Iris pigment epithelial cell (primary cell): ENCODE measurements around the gene RABGAP1L.
"Not testable (repeated sequence)": the region's sequence is repeated elsewhere in the genome, so short reads cannot be mapped to it uniquely, and the experiment has no call there.

ENCODE experiments used
- DNase-seq: peaks from one replicate; pipeline ENCODE4 v3.0.0-alpha.2; 2011; ENCODE audit warnings: low read depth

The RABGAP1L gene

DNA sequence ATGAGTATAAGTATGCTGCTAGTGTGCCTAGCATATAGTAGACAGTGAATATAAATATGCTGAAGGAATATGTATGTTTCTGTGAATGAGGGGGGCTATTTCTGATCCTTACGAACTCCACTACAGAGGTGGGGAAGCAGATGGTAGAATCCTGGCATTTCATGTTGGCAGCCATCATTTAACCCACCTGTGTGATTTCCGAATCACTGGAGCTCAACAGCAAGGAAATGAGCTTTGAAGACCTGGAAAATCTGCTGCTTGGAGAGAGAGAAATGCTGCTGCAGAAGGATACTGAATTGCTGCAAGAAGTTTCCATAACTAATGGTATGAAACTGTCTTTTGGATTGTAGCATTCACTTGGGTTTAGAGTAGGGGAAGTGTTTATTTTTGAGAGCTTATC is 83.5 kb downstream of the RABGAP1L start:
- DNase-seq: no peak

DNA sequence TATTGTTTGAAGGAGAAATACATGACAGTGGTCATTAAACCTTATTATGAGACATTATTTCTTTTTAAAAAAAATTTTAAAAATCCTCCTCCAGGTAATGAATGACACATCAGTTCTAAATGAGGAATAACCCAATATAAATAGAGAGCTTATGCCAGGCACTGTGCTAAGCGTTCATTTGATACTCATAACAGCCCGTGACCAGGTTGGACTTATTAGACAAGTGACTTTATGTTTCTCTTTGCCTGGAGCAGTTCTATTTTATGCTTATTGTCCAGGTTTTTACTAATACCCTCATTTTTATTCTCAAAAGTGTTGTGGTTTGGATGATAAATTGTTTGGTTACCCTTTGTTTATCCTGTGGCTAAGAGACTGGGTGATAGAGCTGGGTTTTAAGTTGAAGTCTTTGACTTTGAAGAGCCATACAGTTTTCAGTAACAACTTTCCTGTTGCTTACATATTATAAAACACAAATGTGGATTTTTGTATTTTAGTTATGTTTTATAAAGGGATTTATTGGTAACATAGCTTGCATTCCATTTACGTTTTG is 84.2 kb downstream of the RABGAP1L start:
- peak; percentile 24 for DNase-seq

DNA sequence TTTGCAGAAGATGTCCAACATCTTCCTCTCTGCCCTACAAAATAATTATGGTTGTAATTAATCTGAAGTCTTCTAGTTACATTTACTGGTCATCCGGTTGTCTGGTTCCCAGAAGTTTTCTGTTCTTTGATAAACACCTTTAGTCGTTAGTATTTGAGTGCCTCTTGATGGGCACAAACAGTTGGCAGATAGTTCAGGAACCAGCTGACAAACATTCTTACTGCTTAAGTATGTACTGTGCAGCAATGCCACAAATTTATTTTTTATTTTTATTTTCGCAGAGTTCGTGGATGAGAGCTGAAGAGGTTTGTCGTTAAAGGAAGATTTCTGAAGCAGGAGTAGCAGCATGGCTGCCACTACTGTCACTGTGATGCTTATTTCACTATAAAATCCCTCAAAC is 84.7 kb downstream of the RABGAP1L start:
- DNase-seq: no peak

DNA sequence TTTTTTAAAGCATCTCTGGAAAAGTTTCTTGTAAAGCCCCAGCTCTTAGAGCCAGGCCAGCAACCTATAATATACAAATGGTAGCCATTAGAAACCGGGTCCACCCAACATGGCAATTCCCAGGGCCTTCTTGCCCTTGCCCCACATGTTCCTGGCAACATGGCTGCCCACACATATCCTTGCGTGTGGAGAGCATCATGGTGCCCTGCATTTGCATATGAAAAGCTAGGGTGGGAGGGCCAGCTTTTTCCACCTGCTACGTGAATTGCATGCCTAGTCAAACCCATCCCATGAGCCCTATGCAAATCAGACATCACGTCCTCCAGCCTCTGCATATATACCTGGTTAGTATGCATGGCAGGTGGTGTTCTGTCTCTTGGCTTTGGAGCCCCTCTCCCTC is 88.2 kb downstream of the RABGAP1L start:
- DNase-seq: no peak

DNA sequence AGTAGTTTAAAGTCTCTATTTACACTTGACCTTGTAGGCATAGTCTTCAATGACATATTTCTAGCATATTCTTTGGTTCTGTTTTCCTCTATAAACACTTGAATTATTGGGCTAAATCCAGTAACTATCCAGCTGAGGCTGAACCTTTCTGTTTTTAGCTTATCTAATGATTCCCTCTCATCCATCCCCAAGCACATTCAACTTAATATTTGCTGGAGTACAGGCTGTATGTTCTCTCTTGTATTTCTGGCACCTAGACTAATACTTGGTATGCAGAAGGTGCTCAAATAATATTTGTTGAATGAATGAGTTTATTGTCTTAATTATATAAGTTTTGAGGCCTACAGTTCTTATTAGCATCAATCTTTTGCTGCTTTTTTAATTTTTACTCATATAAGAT is 88.7 kb downstream of the RABGAP1L start:
- no peak for DNase-seq

DNA sequence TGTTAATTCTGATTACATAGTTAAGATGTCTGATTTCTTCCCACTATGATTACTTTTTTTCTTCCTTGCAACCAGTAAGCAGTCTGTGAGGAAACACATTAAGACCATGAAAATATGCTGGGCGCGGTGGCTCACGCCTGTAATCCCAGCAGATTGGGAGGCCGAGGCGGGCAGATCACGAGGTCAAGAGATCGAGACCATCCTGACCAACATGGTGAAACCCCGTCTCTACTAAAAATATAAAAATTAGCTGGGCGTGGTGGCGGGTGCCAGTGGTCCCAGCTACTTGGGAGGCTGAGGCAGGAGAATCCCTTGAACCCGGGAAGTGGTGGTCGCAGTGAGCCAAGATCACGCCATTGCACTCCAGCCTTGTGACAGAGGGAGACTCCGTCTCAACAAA is 97.1 kb downstream of the RABGAP1L start:
- DNase-seq: not testable (repeated sequence)

DNA sequence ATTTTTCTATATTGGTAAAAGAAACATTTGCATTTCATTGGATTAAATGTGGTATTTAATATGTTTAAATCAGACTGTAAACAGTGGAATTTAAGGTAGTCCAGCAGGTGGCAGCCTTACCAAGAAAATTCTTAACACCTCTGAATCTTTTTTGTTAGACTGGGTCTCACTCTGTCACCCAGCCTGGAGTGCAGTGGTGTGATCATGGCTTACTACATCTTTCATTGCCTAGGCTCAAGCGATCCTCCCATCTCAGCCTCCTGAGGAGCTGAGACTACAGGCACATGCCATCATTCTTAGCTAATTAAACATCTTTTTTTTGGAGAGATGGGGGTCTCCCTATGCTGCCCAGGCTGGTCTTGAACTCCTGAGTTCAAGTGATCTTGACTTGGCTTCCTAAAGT is 98.8 kb downstream of the RABGAP1L start:
- DNase-seq: peak; percentile 37

DNA sequence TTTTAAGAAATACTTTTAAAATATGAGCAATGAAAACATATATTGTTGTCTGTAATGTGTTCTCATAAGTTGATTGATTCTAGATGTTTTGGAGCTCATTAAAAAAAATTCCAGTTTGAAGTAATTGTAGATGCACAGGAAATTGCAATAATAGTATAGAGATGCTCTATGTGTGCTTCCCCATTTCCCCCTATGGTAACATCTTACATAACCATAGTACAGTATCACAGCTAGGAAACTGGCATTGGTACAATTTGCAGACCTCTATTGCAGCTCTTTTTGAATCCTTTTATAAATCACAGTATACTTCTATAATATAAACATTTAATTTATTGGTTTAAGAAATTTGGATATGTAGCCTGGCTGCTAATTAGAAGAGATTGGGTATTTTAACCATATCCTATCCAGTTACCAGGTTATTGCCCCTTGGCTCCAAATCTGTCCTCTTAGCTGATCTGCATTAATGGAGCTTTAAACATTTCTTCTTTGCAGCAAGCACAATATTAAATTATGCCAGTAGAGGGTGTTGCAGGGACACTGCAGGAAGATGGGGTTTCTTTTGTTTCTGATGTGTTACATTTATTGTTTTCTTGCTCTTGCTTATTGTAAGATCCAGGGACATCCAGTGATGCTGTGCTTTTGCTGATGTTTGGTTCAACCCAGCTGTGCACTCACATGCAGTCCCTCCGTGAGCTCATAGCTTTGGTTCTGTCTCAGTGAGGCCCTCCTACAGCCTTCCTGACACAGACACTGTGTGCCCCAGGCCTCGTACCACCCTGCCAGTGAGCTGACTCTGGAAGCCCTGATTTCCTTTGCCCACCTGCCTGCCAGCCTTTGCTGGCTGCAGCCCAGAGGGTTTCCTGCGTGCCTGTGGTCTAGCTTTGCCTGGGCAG is 103.3 kb downstream of the RABGAP1L start:
- peak; percentile 63 for DNase-seq

DNA sequence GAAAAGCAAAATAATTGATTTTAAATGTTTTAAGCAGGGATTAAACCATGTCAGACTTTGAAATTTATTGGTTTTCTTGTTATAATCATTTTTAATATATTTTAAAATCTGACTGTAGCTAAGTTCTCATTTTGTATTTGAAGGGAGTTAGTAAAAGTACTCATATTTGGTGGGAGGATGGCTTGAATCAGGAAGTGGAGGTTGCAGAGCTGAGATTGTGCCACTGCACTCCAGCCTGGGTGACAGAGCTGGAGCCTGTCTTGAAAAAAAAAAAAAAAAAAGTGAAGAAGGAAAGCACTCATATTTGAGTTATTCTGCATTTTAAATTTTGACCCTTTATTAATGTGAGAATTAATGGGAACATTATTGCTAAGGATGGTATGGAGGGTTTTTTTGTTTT is 106.0 kb downstream of the RABGAP1L start:
- no peak for DNase-seq

DNA sequence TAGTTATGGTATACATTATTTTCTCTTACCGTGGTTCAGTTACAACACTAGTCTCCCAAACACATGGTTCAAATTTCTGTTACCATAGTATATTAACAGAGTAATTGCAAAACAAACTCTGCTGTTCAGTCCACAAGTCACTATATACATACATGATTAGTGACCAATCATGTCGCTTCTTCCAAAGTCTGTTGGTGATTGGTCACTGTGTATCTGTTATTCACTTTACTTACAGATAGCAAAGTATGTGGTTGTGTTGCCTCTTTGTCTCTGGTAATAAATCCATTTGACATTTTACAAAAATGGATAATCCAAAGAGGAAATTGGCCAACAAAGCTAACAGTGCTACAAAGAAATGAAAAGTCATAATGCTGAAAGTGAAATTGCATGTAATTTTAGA is 107.2 kb downstream of the RABGAP1L start:
- peak; percentile 11 for DNase-seq

DNA sequence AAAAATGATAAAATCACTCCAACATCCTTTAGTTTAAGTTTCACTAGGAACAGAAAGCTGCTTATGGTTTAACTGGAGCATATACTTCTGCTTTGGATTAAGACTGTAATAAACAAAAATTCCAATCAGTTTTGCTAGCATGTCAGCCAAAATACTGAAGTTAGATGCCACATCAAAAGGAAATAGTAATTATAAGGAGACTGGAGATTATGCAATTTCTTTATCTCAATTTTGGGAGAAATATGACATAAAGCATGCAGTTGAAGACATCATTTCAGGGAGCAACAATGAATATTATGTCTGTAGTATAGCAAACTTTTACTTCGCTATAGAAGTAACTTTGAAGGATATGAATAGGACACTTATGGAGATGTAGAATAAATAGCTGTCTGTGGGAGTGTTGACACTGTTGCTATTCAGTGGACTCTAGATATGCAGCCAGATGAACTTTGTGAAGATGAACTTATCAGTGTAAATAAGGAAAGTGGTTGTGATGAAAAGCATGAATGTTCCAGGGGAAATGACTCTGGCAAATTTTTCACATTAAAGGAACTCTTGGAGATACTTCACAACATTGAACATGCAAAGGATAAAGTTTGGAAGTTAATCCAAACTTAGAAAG is 107.8 kb downstream of the RABGAP1L start:
- DNase-seq: no peak

DNA sequence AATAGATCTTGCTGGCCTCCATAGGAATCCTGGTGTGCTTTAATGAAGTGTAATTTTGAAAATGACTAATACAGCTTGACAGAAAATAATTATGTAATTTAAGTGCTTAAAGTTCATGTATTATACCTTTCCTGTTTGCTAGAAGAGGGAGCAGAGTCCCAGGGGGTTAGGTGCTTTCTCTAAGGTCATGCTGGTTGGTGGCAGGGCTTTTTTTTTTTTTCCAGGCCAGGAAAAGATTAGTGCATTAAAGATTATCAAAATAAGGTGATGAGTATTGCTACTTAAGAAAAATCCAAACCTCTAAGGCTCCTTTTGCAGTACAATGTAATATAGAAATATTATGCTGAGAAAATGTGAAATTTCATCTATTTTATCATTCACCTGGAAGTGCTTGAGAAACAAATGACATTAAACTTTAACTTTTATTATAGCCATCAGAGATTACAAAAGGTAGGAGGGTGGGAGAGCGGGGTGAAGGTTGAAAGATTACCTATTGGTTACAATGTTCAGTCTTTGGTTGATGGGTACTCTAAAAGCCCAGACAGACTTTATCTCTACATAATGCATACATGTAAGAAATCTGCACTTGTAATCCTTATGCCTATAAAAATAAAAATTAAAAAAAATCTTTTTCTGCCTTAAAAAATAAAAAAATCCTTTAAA is 110.8 kb downstream of the RABGAP1L start:
- DNase-seq: no peak

DNA sequence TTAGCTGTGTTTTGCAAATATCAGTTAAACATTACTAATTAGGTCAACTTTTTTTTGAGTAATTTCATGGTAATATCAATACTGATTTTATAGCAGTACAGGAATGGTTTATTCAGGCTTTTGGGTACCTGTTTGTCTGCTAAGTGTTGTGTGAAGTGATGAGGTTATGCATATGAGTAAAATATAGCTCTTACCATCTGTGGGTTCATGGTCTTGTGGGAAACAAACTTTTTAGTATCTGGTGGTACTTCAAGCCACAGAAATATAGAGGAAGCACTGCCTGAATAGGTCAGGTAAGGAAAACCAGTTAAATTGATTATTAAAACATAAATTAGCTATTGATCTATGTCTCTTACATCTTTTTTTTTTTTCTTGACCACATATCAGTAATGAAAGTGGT is 113.9 kb downstream of the RABGAP1L start:
- DNase-seq: no peak

DNA sequence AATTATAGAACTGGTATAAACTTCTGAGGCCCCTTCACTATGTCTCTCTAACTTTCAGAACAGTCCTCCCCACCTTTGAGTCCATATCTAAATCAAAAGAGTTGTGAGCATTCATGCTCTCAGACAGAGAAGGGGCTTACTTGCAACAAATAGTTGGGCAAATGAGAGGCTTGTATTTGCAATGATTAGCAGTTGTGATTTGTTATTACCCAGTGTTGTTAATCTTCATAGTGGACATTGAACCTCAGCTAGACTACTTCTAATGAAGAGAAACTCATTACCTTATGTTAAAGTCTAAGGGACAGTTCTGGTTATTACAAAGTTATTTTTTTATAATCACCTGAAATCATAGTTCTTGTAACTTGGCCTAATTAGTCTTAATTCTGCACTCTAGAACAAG is 114.5 kb downstream of the RABGAP1L start:
- no peak for DNase-seq

DNA sequence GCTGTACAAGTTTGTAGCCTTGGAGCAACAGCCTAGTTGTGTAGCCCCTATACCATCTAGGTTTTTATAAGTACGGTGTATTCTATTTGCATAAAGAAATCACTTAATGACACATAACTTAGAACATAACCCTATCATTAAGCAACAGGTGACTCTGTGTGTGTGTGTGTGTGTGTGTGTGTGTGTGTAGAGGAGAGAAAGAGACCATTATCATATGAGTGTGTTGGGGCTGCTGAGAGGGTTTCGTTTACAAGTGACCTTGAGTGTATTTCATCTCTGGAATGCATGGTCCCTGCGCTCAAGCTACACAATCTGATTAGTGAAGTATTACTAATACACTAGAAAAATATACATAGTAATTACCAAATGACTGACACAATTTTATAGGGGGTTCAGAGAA is 115.1 kb downstream of the RABGAP1L start:
- peak; percentile 54 for DNase-seq

DNA sequence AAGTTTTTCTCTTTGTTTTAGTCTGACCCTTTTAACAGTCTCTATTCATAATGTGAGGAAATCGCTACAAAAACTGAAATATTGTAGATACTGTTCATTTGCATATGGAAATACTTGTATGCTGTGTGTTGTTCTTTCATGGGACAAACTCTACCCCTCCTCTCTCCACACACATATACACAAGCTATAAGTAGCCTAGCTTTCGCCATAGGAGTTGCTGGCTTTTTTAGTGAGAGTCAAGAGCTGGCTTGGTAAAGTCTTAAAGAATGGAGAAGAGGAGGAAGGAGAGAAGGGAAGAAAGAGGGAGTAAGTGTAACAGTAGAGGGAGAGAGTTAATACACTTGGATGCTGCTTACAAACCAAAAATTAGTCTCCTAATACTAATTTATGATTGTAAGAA is 115.6 kb downstream of the RABGAP1L start:
- no peak for DNase-seq

DNA sequence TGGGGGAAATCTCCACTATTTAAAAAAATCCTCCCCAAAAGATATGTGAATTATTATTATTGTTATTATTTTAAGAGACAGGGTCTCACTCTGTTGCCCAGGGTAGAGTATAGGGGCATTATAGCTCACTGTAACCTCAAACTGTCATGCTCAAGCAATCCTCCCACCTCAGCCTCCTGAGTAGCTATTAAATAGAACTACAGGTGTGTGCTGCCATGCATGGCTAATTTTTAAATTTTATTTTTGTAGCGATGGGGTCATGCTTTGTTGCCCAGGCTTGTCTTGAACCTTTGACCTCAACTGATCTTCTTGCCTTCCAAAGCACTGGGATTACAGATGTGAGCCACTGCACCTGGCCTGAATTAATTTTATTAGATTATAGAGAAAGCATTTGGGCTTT is 116.8 kb downstream of the RABGAP1L start:
- DNase-seq: no peak

DNA sequence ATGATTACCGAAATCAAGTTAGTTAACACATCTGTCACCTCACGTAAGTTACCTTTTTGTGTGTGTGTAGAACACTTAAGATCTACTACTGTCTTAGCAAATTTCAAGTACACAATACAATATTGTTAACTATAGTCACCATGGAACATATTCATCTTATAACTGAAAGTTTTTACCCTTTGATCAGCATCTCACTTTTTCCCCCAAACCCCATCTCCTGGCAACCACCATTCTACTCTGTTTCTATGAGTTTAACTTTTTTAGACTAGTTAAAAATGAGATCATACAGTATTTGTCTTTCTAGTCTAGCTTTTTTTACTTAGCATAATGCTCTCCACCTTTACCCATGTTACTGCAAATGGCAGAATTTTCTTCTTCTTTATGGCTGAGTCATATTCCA is 124.7 kb downstream of the RABGAP1L start:
- DNase-seq: no peak

DNA sequence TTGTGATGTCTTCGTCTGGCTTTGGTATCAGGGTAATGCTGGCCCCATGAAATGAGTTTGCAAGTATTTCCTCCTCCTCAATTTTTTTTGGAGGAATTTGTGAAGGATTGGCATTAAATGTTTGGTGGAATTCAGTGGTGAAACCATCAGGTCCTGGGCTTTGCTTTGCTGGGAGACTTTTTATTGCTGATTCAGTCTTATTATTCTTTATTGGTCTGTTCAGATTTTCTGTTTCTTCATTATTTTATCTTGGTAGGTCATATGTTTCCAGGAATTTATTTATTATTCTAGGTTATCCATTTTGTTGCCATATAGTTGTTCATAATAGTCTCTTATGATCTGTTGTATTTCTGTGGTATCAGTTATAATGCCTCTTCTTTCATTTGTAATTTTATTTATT is 126.7 kb downstream of the RABGAP1L start:
- no peak for DNase-seq

DNA sequence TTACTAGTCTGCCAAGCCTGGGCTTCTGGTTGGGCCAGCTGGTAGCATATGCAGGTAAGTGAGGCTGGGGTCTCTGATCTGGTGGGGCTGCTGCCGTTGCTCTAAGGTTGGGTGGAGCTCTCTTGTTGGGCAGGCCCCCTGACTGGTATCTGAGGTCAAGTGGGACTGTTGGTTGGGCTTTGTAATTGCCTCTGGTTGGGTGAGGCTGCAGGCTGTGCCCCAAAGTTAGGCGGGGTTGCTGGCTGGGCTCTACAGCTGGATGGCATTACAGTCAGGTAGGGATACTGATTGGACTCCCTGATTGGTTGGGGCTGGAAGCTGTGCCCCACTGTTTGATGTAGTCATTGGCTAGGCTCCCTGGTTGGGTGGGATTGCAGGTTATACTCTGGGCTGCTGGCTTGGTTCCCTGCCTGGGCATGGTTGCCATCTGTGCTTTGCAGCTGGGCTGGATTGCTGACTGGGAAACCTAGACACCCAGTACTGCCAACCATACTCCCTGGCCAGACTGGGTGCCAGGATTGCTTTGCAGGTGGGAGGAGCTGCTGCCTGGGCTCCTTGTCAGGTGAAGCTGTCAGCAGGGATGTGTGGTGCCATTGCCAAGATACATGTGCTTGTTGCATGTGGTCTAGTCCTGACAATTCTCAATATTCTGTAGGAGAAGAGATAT is 130.5 kb downstream of the RABGAP1L start:
- DNase-seq: no peak

DNA sequence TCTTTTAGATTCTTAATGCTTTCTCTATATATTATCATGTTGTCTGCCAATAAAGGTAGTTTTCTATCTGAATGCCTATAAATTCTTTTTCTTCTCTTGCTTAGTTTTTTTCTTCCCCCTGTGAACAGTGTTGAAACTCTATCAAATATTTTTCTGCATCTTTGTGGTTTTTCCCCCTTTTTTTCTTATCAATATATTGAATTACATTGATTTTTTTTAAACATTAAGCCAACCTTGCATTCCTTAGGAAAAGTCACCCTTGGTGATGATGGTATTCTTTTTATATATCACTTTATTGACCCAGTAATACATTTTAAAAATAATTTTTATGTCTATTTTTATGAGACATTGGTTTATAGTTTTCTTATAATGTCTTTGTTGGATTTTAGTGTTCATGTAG is 131.7 kb downstream of the RABGAP1L start:
- no peak for DNase-seq

DNA sequence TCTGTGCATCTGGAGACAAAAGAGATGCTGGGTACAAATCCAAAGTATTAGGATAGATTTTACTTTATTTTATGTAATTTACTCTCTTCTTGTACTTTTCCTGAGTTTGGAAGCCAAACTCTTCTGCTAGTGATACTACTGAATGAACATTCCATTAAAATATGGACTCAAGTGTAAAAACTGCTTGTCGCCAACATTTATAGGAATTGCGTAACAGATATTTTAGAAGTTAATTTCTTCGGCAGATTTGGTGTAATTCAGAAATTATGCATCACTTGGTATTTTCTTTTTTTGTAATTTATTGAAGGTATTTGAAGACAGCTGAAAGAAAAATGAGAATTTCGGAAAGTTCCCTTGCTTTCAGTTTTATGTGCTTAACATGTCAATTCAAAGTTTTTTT is 137.0 kb downstream of the RABGAP1L start:
- DNase-seq: no peak
